ENCODE results near the gene CEACAM21.

Gene CEACAM21

GRCh38 chr19:41549884-41550283 is 26.1 kb upstream of the CEACAM21 start:
- H3K4me1 ChIP-seq (ENCODE audit: control insufficient read depth, insufficient read depth, low read length, unreplicated experiment) = no peaks in the 10 kb centered on the region
- H2AFZ ChIP-seq (ENCODE audit: low read length, unreplicated experiment) = no peak overlapping the region
- peaks cover 67% of the 10 kb centered on the region for H3K27me3 ChIP-seq (ENCODE audit: insufficient read depth, low read length)
- no peaks in the 10 kb centered on the region for H3K36me3 ChIP-seq (ENCODE audit: insufficient read depth, low read length)
- H3K79me2 ChIP-seq (ENCODE audit: control insufficient read depth, insufficient read depth, low read length, unreplicated experiment) = no peaks in the 10 kb centered on the region
- H3K27ac ChIP-seq (ENCODE audit: low read depth, low read length) = no peak overlapping the region
- H3K4me3 ChIP-seq (ENCODE audit: low read depth, low read length) = no peak overlapping the region

- no peaks in the 10 kb centered on the region for H3K36me3 ChIP-seq (ENCODE audit: insufficient read depth, low read length)
- no peaks in the 10 kb centered on the region for H3K79me2 ChIP-seq (ENCODE audit: control insufficient read depth, insufficient read depth, low read length, unreplicated experiment)
- H3K4me1 ChIP-seq (ENCODE audit: control insufficient read depth, insufficient read depth, low read length, unreplicated experiment) = no peaks in the 10 kb centered on the region
- H3K27ac ChIP-seq (ENCODE audit: low read depth, low read length) = no peak overlapping the region
- no peak overlapping the region for H3K4me3 ChIP-seq (ENCODE audit: low read depth, low read length)
- peaks cover 71% of the 10 kb centered on the region for H3K27me3 ChIP-seq (ENCODE audit: insufficient read depth, low read length)
- H2AFZ ChIP-seq (ENCODE audit: low read length, unreplicated experiment) = no peak overlapping the region
Observed at GRCh38 chr19:41551212-41551610, 24.8 kb upstream of the CEACAM21 start.

- no peaks in the 10 kb centered on the region for H3K4me1 ChIP-seq (ENCODE audit: control insufficient read depth, insufficient read depth, low read length, unreplicated experiment)
- H2AFZ ChIP-seq (ENCODE audit: low read length, unreplicated experiment) = no peak overlapping the region
- no peak overlapping the region for H3K27ac ChIP-seq (ENCODE audit: low read depth, low read length)
- H3K4me3 ChIP-seq (ENCODE audit: low read depth, low read length) = no peak overlapping the region
- no peaks in the 10 kb centered on the region for H3K79me2 ChIP-seq (ENCODE audit: control insufficient read depth, insufficient read depth, low read length, unreplicated experiment)
- no peaks in the 10 kb centered on the region for H3K36me3 ChIP-seq (ENCODE audit: insufficient read depth, low read length)
- H3K27me3 ChIP-seq (ENCODE audit: insufficient read depth, low read length) = peaks cover 70% of the 10 kb centered on the region
Observed at GRCh38 chr19:41551711-41552110, 24.3 kb upstream of the CEACAM21 start.

- H2AFZ ChIP-seq (ENCODE audit: low read length, unreplicated experiment) = no peak overlapping the region
- no peak overlapping the region for H3K4me3 ChIP-seq (ENCODE audit: low read depth, low read length)
- no peaks in the 10 kb centered on the region for H3K79me2 ChIP-seq (ENCODE audit: control insufficient read depth, insufficient read depth, low read length, unreplicated experiment)
- H3K4me1 ChIP-seq (ENCODE audit: control insufficient read depth, insufficient read depth, low read length, unreplicated experiment) = no peaks in the 10 kb centered on the region
- no peaks in the 10 kb centered on the region for H3K36me3 ChIP-seq (ENCODE audit: insufficient read depth, low read length)
- H3K27me3 ChIP-seq (ENCODE audit: insufficient read depth, low read length) = peaks cover 70% of the 10 kb centered on the region
- no peak overlapping the region for H3K27ac ChIP-seq (ENCODE audit: low read depth, low read length)
Observed at GRCh38 chr19:41552558-41552957, 23.4 kb upstream of the CEACAM21 start.

DNA sequence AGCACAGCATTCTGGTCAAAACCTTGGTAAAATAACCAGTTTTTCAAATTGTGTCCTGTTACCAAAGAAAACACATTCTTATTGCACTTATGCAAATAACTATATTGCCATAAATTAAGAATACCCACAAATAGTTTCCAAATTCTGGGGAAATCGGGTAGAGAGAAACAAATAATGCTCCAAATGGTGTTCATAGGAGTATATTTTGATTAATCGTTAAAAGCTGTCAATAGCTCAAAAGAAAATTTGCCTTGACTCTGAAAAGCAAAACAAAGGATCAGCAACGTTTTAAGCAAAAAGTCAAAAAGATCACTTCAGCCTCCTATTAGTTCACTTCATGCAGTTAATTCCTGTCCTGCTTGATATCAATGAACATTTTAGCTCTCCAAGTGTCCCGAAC is 22.2 kb upstream of the CEACAM21 start:
- Histone ChIP-seq H3K36me3 (ENCODE audit: insufficient read depth, low read length) (no peaks in the 10 kb centered on the region), H2AFZ (ENCODE audit: low read length, unreplicated experiment) (no peak overlapping the region), H3K27me3 (ENCODE audit: insufficient read depth, low read length) (peaks cover 67% of the 10 kb centered on the region), H3K79me2 (ENCODE audit: control insufficient read depth, insufficient read depth, low read length, unreplicated experiment) (no peaks in the 10 kb centered on the region), H3K4me1 (ENCODE audit: control insufficient read depth, insufficient read depth, low read length, unreplicated experiment) (no peaks in the 10 kb centered on the region), H3K27ac (ENCODE audit: low read depth, low read length) (no peak overlapping the region), H3K4me3 (ENCODE audit: low read depth, low read length) (no peak overlapping the region)

- no peaks in the 10 kb centered on the region for H3K4me1 ChIP-seq (ENCODE audit: control insufficient read depth, insufficient read depth, low read length, unreplicated experiment)
- H3K79me2 ChIP-seq (ENCODE audit: control insufficient read depth, insufficient read depth, low read length, unreplicated experiment) = no peaks in the 10 kb centered on the region
- no peaks in the 10 kb centered on the region for H3K36me3 ChIP-seq (ENCODE audit: insufficient read depth, low read length)
- no peak overlapping the region for H3K4me3 ChIP-seq (ENCODE audit: low read depth, low read length)
- no peak overlapping the region for H2AFZ ChIP-seq (ENCODE audit: low read length, unreplicated experiment)
- no peak overlapping the region for H3K27ac ChIP-seq (ENCODE audit: low read depth, low read length)
- peaks cover 67% of the 10 kb centered on the region for H3K27me3 ChIP-seq (ENCODE audit: insufficient read depth, low read length)
Observed at GRCh38 chr19:41554907-41555306, 21.1 kb upstream of the CEACAM21 start.

DNA sequence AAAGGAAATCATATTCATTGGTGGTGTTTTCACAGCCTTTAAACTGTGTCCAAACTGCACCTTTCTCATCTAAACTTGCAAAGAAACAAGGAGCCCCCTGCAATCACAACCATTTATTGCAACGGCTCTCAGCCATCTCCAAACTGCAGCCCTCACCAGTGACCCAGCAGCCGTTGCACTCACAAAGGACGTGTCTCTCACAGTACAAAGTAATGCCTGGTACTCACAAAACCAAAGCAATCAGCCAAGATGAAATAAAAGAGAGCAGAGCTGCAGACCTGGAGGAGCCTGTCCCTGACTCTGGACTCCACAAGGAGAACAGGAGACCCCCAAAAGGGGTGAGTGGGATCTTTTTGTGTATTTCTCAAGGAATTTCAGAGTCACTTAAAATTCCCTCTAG is 20.2 kb upstream of the CEACAM21 start:
- H3K79me2 ChIP-seq (ENCODE audit: control insufficient read depth, insufficient read depth, low read length, unreplicated experiment) = no peaks in the 10 kb centered on the region
- no peak overlapping the region for H2AFZ ChIP-seq (ENCODE audit: low read length, unreplicated experiment)
- no peak overlapping the region for H3K4me3 ChIP-seq (ENCODE audit: low read depth, low read length)
- no peaks in the 10 kb centered on the region for H3K4me1 ChIP-seq (ENCODE audit: control insufficient read depth, insufficient read depth, low read length, unreplicated experiment)
- H3K27me3 ChIP-seq (ENCODE audit: insufficient read depth, low read length) = peaks cover 70% of the 10 kb centered on the region
- no peaks in the 10 kb centered on the region for H3K36me3 ChIP-seq (ENCODE audit: insufficient read depth, low read length)
- no peak overlapping the region for H3K27ac ChIP-seq (ENCODE audit: low read depth, low read length)

DNA sequence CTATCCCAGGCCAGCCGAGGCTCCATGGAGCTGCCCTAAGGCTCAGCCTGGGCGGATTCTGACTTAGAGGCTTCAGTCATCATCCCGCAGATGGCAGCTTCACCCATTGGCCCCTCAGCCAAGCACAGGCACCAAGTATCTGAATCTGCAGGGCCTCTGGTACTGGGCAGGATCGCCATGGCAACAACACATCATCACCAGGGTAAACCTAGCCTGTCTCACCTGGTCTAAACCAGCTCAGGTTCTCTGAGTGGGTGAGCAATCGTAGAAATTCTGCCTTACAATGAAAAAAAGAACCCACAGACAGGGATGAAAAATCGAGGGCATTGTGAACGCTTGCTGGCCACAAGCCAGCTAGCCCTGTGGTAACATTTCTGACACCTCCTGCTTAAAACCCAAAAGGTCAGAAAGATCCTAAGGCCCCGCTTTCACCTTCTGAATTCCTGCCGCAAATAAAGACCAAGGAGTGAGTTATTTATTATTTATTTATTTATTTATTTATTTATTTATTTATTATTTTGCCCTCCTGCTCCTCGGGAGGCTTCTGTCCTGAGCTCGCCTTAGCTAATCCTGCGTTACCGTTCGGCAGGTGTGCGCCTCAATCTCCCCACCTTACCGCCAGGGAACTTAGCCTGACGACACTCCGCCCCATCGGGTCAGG is 12.0 kb upstream of the CEACAM21 start:
- no peak overlapping the region for H2AFZ ChIP-seq (ENCODE audit: low read length, unreplicated experiment)
- H3K79me2 ChIP-seq (ENCODE audit: control insufficient read depth, insufficient read depth, low read length, unreplicated experiment) = no peaks in the 10 kb centered on the region
- H3K4me3 ChIP-seq (ENCODE audit: low read depth, low read length) = no peak overlapping the region
- H3K4me1 ChIP-seq (ENCODE audit: control insufficient read depth, insufficient read depth, low read length, unreplicated experiment) = no peaks in the 10 kb centered on the region
- no peak overlapping the region for H3K27ac ChIP-seq (ENCODE audit: low read depth, low read length)
- H3K36me3 ChIP-seq (ENCODE audit: insufficient read depth, low read length) = no peaks in the 10 kb centered on the region
- H3K27me3 ChIP-seq (ENCODE audit: insufficient read depth, low read length) = peaks cover 68% of the 10 kb centered on the region

- no peak overlapping the region for H3K27ac ChIP-seq (ENCODE audit: low read depth, low read length)
- no peaks in the 10 kb centered on the region for H3K36me3 ChIP-seq (ENCODE audit: insufficient read depth, low read length)
- H3K27me3 ChIP-seq (ENCODE audit: insufficient read depth, low read length) = peaks cover 68% of the 10 kb centered on the region
- no peaks in the 10 kb centered on the region for H3K4me1 ChIP-seq (ENCODE audit: control insufficient read depth, insufficient read depth, low read length, unreplicated experiment)
- H3K79me2 ChIP-seq (ENCODE audit: control insufficient read depth, insufficient read depth, low read length, unreplicated experiment) = no peaks in the 10 kb centered on the region
- no peak overlapping the region for H2AFZ ChIP-seq (ENCODE audit: low read length, unreplicated experiment)
- H3K4me3 ChIP-seq (ENCODE audit: low read depth, low read length) = no peak overlapping the region
Observed at GRCh38 chr19:41564515-41565378, 11.2 kb upstream of the CEACAM21 start.

- Histone ChIP-seq H3K36me3 (ENCODE audit: insufficient read depth, low read length) (no peaks in the 10 kb centered on the region), H3K27me3 (ENCODE audit: insufficient read depth, low read length) (peaks cover 68% of the 10 kb centered on the region), H2AFZ (ENCODE audit: low read length, unreplicated experiment) (no peak overlapping the region), H3K4me1 (ENCODE audit: control insufficient read depth, insufficient read depth, low read length, unreplicated experiment) (no peaks in the 10 kb centered on the region), H3K4me3 (ENCODE audit: low read depth, low read length) (no peak overlapping the region), H3K27ac (ENCODE audit: low read depth, low read length) (no peak overlapping the region), H3K79me2 (ENCODE audit: control insufficient read depth, insufficient read depth, low read length, unreplicated experiment) (no peaks in the 10 kb centered on the region)
Observed at GRCh38 chr19:41565379-41565720, 10.6 kb upstream of the CEACAM21 start.

GRCh38 chr19:41566001-41566400 is 10.0 kb upstream of the CEACAM21 start:
- no peaks in the 10 kb centered on the region for H3K79me2 ChIP-seq (ENCODE audit: control insufficient read depth, insufficient read depth, low read length, unreplicated experiment)
- no peaks in the 10 kb centered on the region for H3K4me1 ChIP-seq (ENCODE audit: control insufficient read depth, insufficient read depth, low read length, unreplicated experiment)
- H2AFZ ChIP-seq (ENCODE audit: low read length, unreplicated experiment) = no peak overlapping the region
- no peak overlapping the region for H3K4me3 ChIP-seq (ENCODE audit: low read depth, low read length)
- H3K27ac ChIP-seq (ENCODE audit: low read depth, low read length) = no peak overlapping the region
- H3K36me3 ChIP-seq (ENCODE audit: insufficient read depth, low read length) = no peaks in the 10 kb centered on the region
- H3K27me3 ChIP-seq (ENCODE audit: insufficient read depth, low read length) = peaks cover 65% of the 10 kb centered on the region

All from ACC112 (cell line).